ENCODE measurements around the gene LTBR. TPM values are rescaled to one million over a fixed set of nuclear protein-coding genes. Genes with fewer than 3 reads are reported as not detected.

LTBR gene
- 57.3 and 63.9 TPM in 2 replicates for polyA plus RNA-seq (2011; rRNA removed)
- polyA plus RNA-seq (2012; cell fraction: cytosol; rRNA removed), result 72.7 and 103 TPM in 2 replicates
- 137 and 148 TPM in 2 replicates for polyA plus RNA-seq (2012; cell fraction: nucleus; rRNA removed)
- polyA plus RNA-seq (2017; fragmentation: RNase III; extraction: RNeasy Plus Mini Kit Qiagen cat#74134 plus additional on column Dnase treatment), result 90.4 to 110 TPM (median 109 TPM) in 3 replicates
- 47.1 and 54.7 TPM in 2 replicates for polyA minus RNA-seq (2011; rRNA and poly(A)+ RNA removed)

DNA sequence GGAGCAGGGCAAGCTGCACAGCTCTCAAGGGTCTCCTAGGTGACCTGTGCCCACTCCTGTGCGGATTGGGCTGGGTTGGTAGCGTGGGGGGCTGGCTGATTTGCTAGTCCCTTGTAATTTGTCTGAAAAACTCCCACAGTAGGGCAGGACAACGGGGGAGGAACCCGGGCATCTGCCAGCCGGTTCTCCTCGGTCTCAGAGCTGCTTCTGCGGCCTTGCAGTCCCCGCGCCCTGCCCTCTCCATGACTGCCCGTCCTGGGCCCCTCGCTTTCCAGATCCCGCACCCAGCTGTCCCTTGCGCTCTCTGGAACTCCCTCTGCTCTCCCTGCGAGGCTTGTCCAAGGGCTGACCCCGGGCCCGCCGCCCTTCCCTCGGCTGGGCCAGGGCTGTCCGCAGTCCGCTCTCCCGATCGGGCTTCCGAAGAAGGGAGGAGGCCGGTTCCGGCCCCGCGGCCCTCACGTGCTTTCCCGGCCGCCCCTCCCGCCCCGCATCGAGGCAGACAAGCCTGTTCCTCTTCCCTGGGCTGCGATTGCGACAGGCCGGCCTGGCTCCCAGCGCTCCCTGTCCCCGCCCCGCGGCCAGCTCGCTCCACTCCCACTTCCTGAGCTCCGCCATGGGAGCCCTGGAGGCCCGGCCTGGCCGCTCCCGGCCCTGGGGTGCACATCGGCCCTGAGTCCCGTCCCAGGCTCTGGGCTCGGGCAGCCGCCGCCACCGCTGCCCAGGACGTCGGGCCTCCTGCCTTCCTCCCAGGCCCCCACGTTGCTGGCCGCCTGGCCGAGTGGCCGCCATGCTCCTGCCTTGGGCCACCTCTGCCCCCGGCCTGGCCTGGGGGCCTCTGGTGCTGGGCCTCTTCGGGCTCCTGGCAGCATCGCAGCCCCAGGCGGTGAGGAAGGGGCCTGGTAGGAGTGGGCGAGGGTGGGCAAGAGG, at the start of gene LTBR:
Gene LTBR (plus strand): TSS at position 591 of the 927 bp plus-strand sequence. CDS start 197 bp downstream, at position 788.
- POLR2A ChIA-PET, result interaction anchor here (0.8 to 2.9 kb wide), 15 partner anchors 9 to 148 kb away, joined by 3 to 38 read pairs (median 6); partner anchors contain the start of genes SCNN1A, TNFRSF1A and VAMP1
- FAIRE-seq (no peak), DNase-seq (ENCODE audit: low read depth in 1 of 2, low spot score in 1 of 2) (peak; percentile 83 to 91), ATAC-seq (peak; percentile 94 to 96)
- H3K4me3 ChIP-seq, result peak within 1 kb of the TSS; percentile 83
- no peaks in the 10 kb centered on the region for H3K9me3 ChIP-seq
- H3K4me1 ChIP-seq, result peaks cover 42% of the 10 kb centered on the region
- peak within 1 kb of the TSS; percentile 99 to 100 for H3K27ac ChIP-seq
- peak within 1 kb of the TSS; percentile 98 for H3K4me2 ChIP-seq
- CTCF ChIA-PET, result interaction anchor here (0.6 to 7.0 kb wide), 14 partner anchors 9 to 82 kb away, joined by 3 to 51 read pairs (median 5); partner anchors contain the start of gene SCNN1A
- 3% methylated on average over 48 of the region's 62 CpGs for WGBS (ENCODE audit: missing lambda C conversion rate)
- TF ChIP-seq HEYL (CRISPR knock-in tag; IDR thresholded peaks at IDR 0.05), result no peak
- TF ChIP-seq CHD4 (IDR thresholded peaks at IDR 0.05; ENCODE audit: borderline replicate concordance), result no peak
- no peak for TF ChIP-seq ZC3H11A (IDR thresholded peaks at IDR 0.05)
- TF ChIP-seq TP53 (CRISPR knock-in tag; IDR thresholded peaks at IDR 0.05), result no peak; the same call in 1 of the 2 replicates
- TF ChIP-seq HOXA7 (CRISPR knock-in tag; IDR thresholded peaks at IDR 0.05), result no peak
- TF ChIP-seq, protein P1, sequence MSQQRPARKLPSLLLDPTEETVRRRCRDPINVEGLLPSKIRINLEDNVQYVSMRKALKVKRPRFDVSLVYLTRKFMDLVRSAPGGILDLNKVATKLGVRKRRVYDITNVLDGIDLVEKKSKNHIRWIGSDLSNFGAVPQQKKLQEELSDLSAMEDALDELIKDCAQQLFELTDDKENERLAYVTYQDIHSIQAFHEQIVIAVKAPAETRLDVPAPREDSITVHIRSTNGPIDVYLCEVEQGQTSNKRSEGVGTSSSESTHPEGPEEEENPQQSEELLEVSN (IDR thresholded peaks at IDR 0.05; ENCODE audit: borderline replicate concordance, low read depth), result peak; percentile 93
- TF ChIP-seq, protein P2, sequence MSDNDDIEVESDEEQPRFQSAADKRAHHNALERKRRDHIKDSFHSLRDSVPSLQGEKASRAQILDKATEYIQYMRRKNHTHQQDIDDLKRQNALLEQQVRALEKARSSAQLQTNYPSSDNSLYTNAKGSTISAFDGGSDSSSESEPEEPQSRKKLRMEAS (IDR thresholded peaks at IDR 0.05), result peak; percentile 97
- peak; percentile 32 to 95; a peak in 4 of 5 replicates for TF ChIP-seq JUN (IDR thresholded peaks at IDR 0.05)
- no peak for TF ChIP-seq NR3C1 (IDR thresholded peaks at IDR 0.05)
- no peak for TF ChIP-seq ZNF302 (CRISPR knock-in tag; IDR thresholded peaks at IDR 0.05)
- no peak for TF ChIP-seq SREBF2 (IDR thresholded peaks at IDR 0.05)
- peak; percentile 81 for TF ChIP-seq BHLHE40 (IDR thresholded peaks at IDR 0.05; ENCODE audit: low read depth, low read length)
- no peak for TF ChIP-seq CBX2 (IDR thresholded peaks at IDR 0.05; ENCODE audit: borderline replicate concordance, low read depth)
- no peak for TF ChIP-seq CHD2 (IDR thresholded peaks at IDR 0.05; ENCODE audit: low read length, partially characterized antibody)
- no peak for TF ChIP-seq RARB (CRISPR knock-in tag; IDR thresholded peaks at IDR 0.05)
- TF ChIP-seq, protein P3, sequence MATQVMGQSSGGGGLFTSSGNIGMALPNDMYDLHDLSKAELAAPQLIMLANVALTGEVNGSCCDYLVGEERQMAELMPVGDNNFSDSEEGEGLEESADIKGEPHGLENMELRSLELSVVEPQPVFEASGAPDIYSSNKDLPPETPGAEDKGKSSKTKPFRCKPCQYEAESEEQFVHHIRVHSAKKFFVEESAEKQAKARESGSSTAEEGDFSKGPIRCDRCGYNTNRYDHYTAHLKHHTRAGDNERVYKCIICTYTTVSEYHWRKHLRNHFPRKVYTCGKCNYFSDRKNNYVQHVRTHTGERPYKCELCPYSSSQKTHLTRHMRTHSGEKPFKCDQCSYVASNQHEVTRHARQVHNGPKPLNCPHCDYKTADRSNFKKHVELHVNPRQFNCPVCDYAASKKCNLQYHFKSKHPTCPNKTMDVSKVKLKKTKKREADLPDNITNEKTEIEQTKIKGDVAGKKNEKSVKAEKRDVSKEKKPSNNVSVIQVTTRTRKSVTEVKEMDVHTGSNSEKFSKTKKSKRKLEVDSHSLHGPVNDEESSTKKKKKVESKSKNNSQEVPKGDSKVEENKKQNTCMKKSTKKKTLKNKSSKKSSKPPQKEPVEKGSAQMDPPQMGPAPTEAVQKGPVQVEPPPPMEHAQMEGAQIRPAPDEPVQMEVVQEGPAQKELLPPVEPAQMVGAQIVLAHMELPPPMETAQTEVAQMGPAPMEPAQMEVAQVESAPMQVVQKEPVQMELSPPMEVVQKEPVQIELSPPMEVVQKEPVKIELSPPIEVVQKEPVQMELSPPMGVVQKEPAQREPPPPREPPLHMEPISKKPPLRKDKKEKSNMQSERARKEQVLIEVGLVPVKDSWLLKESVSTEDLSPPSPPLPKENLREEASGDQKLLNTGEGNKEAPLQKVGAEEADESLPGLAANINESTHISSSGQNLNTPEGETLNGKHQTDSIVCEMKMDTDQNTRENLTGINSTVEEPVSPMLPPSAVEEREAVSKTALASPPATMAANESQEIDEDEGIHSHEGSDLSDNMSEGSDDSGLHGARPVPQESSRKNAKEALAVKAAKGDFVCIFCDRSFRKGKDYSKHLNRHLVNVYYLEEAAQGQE (IDR thresholded peaks at IDR 0.05), result no peak
- TF ChIP-seq HOXB13 (CRISPR knock-in tag; IDR thresholded peaks at IDR 0.05; ENCODE audit: low read depth), result 0 out of 2 replicates have a peak, but pooled peaks have one; percentile 68
- TF ChIP-seq, protein P4, sequence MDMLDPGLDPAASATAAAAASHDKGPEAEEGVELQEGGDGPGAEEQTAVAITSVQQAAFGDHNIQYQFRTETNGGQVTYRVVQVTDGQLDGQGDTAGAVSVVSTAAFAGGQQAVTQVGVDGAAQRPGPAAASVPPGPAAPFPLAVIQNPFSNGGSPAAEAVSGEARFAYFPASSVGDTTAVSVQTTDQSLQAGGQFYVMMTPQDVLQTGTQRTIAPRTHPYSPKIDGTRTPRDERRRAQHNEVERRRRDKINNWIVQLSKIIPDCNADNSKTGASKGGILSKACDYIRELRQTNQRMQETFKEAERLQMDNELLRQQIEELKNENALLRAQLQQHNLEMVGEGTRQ (IDR thresholded peaks at IDR 0.05), result peak; percentile 75
- TF ChIP-seq, protein P5, sequence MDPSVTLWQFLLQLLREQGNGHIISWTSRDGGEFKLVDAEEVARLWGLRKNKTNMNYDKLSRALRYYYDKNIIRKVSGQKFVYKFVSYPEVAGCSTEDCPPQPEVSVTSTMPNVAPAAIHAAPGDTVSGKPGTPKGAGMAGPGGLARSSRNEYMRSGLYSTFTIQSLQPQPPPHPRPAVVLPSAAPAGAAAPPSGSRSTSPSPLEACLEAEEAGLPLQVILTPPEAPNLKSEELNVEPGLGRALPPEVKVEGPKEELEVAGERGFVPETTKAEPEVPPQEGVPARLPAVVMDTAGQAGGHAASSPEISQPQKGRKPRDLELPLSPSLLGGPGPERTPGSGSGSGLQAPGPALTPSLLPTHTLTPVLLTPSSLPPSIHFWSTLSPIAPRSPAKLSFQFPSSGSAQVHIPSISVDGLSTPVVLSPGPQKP (IDR thresholded peaks at IDR 0.05; ENCODE audit: low read depth, low read length), result no peak
- TF ChIP-seq TFCP2L1 (CRISPR knock-in tag; IDR thresholded peaks at IDR 0.05), result no peak
- TF ChIP-seq, protein P6, sequence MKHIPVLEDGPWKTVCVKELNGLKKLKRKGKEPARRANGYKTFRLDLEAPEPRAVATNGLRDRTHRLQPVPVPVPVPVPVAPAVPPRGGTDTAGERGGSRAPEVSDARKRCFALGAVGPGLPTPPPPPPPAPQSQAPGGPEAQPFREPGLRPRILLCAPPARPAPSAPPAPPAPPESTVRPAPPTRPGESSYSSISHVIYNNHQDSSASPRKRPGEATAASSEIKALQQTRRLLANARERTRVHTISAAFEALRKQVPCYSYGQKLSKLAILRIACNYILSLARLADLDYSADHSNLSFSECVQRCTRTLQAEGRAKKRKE (CRISPR knock-in tag; IDR thresholded peaks at IDR 0.05; ENCODE audit: low read depth), result peak; percentile 54
- TF ChIP-seq ZSCAN20 (CRISPR knock-in tag; IDR thresholded peaks at IDR 0.05), result 0 out of 2 replicates have a peak, but pooled peaks have one; percentile 20
- TF ChIP-seq JUNB (IDR thresholded peaks at IDR 0.05), result no peak
- TF ChIP-seq, protein P7, sequence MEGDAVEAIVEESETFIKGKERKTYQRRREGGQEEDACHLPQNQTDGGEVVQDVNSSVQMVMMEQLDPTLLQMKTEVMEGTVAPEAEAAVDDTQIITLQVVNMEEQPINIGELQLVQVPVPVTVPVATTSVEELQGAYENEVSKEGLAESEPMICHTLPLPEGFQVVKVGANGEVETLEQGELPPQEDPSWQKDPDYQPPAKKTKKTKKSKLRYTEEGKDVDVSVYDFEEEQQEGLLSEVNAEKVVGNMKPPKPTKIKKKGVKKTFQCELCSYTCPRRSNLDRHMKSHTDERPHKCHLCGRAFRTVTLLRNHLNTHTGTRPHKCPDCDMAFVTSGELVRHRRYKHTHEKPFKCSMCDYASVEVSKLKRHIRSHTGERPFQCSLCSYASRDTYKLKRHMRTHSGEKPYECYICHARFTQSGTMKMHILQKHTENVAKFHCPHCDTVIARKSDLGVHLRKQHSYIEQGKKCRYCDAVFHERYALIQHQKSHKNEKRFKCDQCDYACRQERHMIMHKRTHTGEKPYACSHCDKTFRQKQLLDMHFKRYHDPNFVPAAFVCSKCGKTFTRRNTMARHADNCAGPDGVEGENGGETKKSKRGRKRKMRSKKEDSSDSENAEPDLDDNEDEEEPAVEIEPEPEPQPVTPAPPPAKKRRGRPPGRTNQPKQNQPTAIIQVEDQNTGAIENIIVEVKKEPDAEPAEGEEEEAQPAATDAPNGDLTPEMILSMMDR (IDR thresholded peaks at IDR 0.05), result no peak
- peak; percentile 66 for TF ChIP-seq POLR2A (IDR thresholded peaks at IDR 0.05; ENCODE audit: low read length)
- TF ChIP-seq SMC3 (IDR thresholded peaks at IDR 0.05), result peak; percentile 54; the same call in 2 of the 3 replicates
- TF ChIP-seq GATA3 (IDR thresholded peaks at IDR 0.05; ENCODE audit: borderline replicate concordance), result peak; percentile 14; the same call in 1 of the 2 replicates
- no peak for TF ChIP-seq FOSL2 (IDR thresholded peaks at IDR 0.05)
- no peak for TF ChIP-seq FOSL2 (CRISPR knock-in tag; IDR thresholded peaks at IDR 0.05)
- no peak for TF ChIP-seq HDAC2 (IDR thresholded peaks at IDR 0.05)
- peak; percentile 72; the same call in 1 of the 2 replicates for TF ChIP-seq EHF (CRISPR knock-in tag; IDR thresholded peaks at IDR 0.05)

Data from A549 (cell line).